Subcutaneous adipose tissue (tissue), 4 donors: Measurements from ENCODE around the gene WWC1. TPM values are rescaled to one million over a fixed set of nuclear protein-coding genes. Genes with fewer than 3 reads are reported as not detected.

Experiments used
- total RNA-seq, 4 donors: library from RNA; depleted of rRNA; stranded (reverse); fragments of >200 nt; gene quantifications; one replicate each; pipeline ENCODE4 v1.1.0, GENCODE V29; 2016
- TF ChIP-seq, protein P1 (sequence below): fragments of 450-650 bp; IDR thresholded peaks from one replicate; pipeline ENCODE4 v1.5.1; 2016; ENCODE audit warnings: low read depth, mild to moderate bottlenecking, control low read depth, antibody characterized with exemption, moderate library complexity

The WWC1 gene
- total RNA-seq, 4 donors from 2014 or later: 0.34 to 5.1 (median 1.1) TPM; not detected in 1

DNA sequence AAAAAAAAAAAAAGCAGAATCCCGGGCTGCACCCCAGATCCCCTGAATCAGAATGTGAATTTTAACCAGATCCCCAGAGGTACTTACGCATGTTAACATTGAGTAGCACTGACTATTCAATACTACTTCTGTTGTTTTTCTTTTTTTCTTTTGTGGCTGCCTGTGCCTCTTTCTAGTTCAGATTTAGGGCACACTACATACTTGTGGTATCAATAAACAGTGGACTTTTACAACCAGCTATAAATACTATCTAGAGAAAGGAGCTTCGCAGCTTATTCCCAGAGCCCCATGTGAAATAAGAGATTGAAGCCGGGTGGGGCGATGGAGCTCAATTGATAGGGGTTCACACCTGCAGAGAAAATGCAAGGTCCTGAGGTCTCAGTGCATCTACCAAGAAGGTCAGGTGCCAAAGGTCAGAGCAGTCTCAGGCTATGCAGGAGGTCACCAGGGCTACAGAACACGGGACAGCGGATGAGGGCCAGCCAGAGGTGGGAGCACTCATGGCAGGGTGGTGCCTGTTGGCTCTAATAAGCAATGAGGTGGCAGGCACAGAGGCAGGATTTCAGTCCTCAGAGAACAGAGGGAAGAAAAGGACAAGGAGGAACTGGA is 22.3 kb downstream of the WWC1 start:
- TF ChIP-seq, protein P1, sequence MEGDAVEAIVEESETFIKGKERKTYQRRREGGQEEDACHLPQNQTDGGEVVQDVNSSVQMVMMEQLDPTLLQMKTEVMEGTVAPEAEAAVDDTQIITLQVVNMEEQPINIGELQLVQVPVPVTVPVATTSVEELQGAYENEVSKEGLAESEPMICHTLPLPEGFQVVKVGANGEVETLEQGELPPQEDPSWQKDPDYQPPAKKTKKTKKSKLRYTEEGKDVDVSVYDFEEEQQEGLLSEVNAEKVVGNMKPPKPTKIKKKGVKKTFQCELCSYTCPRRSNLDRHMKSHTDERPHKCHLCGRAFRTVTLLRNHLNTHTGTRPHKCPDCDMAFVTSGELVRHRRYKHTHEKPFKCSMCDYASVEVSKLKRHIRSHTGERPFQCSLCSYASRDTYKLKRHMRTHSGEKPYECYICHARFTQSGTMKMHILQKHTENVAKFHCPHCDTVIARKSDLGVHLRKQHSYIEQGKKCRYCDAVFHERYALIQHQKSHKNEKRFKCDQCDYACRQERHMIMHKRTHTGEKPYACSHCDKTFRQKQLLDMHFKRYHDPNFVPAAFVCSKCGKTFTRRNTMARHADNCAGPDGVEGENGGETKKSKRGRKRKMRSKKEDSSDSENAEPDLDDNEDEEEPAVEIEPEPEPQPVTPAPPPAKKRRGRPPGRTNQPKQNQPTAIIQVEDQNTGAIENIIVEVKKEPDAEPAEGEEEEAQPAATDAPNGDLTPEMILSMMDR: no peak

DNA sequence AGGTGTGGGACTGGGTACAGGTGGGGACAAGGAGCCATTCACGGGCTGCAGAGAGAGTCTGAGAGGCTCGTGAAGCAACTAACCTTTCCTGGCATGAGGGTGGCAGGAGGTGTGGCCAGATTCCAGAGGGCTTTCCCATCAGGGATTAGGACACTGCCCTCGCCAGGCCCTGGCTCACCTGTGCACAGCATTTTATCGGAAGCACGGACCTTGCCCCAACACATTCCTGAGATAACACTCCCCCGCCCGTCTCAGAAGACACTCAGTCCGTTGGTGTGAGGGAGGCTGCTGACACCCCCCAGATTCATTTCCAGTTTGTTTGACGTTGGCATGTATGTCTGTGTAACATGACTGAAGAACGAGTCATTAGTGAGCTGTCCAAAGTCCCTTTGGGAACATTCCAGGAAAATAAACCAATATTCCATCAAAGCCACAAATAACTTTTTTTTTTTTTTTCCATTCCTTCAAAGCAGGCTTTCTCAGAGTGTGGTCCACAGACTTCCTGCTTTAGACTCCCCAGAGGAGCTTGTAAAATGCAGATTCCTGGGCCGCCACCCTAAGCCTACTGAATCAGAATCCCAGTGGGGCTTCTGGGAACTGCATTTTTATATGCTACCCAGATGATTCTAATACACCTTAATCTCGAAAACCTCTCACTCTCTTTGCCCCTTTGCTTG is 23.4 kb downstream of the WWC1 start:
- TF ChIP-seq, protein P1: no peak

DNA sequence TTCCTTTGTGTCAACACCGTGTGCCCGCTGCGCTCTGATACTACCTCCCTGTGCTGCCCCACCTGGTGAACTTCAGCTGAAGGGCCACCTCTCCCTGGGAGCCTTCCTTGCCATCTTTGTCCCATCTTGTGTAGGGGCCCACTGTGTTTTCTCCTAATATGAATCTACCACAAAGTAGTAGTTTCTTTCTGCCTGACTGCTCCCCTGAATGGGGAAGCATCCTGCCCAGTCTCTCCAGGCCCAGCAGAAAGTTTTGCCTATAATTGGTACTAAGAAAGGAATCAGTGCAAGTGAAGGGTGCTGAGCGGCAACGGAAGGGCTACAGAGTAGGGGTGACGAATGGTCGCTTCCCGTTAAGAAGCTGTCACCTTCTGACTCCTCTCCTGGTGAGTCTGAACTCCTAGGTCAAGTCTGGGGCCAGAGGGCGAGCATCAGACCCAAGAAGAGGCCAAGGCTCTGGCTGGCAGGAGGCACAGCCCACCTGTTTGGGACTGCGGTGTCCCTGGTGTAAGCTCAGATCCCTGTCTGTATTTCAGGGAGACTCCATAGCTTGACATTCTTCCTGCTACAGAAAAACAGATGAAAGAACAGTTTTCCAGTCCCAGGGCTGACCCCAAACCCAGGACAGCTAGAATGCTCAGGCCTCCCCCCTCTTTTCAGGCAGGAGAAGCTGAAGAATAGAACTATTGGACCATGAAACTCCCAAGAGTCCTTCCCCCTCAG is 24.1 kb downstream of the WWC1 start:
- TF ChIP-seq, protein P1: no peak

DNA sequence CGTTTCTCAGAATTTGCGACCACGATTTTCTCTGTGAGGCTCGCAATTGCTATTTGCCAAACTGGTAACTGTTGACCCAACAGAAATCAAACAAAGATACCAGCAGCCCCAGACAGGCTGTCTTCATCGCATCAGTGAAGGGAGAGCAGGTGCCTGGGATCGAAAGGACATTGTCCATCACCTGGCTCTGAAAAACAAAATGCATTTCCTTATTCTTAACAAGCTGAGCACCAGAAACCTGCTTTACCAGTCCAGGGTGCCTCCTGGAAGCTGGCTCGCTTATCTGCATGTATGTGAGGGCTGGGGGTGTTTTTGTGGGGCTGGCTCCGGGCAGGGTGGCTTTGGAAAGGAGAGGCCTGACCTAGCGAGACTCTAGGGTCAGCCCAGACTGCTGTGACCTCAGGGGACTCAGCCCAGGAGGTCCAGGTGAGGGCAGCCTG is 24.7 kb downstream of the WWC1 start:
- TF ChIP-seq, protein P1: no peak

DNA sequence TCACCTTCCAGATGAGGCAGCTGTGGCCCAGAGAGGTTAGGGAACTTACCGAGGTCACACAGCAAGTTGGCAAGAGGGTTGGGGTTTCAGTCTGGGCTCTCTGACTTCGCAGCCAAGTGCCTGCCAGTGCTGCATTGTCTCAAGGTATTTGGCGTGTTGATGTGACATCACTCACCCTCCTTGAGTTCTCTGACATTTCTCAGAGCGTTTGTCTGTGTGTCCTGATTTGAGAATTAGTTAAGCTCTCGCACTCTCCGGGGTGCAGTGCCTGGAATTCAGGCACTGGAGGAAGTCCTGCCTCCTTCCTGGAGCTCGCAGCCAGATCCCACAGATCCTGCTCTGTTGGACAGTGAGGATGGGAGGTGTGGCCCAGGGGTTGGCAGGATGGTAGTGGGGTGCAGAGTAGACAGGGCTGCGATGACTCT is 25.7 kb downstream of the WWC1 start:
- TF ChIP-seq, protein P1: no peak

DNA sequence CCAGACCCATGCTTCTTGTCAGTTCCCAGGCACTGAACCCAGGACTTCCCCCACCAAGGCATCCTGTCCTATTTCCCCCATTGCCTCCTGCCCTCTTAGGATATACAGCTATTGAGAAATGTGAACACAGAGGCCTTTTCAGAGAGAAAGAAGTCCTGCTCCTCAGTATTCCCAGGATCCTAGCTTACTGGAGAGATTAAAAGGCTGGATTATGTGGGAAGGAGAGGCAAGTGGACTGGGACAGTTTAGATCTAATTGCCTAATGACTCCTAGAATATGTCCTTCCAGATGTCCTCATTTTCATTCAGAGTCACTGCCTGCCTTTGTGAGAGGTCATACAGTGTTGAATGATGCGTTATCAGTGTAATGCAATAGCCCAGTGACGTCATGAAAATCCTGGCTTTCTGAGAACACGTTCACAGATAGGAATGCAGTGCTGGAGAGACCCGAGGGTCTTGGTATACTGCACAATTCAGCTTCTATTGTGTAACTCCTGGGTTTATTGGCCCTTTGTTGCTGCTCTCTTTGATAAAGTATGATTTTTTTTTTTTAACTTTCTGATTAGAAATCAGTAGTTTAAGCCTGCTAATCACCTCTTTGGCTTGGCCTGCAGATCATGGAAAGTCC is 26.2 kb downstream of the WWC1 start:
- TF ChIP-seq, protein P1: no peak

DNA sequence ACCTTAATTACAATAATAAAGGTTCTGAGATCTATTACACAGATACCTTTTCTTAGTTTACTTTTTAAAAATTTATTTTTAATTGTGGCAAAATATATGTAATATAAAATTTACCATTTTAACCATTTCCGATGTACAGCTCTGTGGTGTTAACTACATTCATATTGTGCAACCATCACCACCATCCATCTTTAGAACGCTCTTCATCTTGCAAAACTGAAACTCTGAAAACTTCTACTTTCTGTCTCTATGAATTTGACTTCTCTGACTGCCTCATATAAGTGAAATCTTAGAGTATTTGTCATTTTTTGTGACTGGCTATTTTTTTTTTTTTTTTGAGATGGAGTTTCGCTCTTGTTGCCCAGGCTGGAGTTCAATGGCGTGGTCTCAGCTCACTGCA is 26.8 kb downstream of the WWC1 start:
- TF ChIP-seq, protein P1: no peak
